ENCODE measurements around the gene OR1J2. TPM values are rescaled to one million over a fixed set of nuclear protein-coding genes. Genes with fewer than 3 reads are reported as not detected.
"Not testable (repeated sequence)": the region's sequence is repeated elsewhere in the genome, so short reads cannot be mapped to it uniquely, and the experiment has no call there.

Gene OR1J2
- total RNA-seq, 1 experiment from 2014 or later = not detected

- Histone ChIP-seq H3K4me3 (ENCODE audit: low read length) (no peak within 1 kb of the TSS), H3K4me2 (ENCODE audit: low read depth, low read length, poor library complexity, severe bottlenecking) (no peak within 1 kb of the TSS), H3K9me3 (ENCODE audit: low read length) (no peaks in the 10 kb centered on the region), H3K4me1 (ENCODE audit: low read length) (no peaks in the 10 kb centered on the region), H3K79me2 (ENCODE audit: low read length) (no peaks in the 10 kb centered on the region), H3K9ac (ENCODE audit: low read length) (no peak within 1 kb of the TSS), H3K36me3 (ENCODE audit: insufficient read depth, low read length) (no peaks in the 10 kb centered on the region), H3K27ac (ENCODE audit: low read length) (no peak within 1 kb of the TSS), H3K9me2 (replicated peaks; ENCODE audit: insufficient read depth, low read length) (no peaks in the 10 kb centered on the region), H2AFZ (ENCODE audit: low read length) (no peak within 1 kb of the TSS), H3K27me3 (ENCODE audit: low read length) (no peaks in the 10 kb centered on the region), H4K20me1 (ENCODE audit: insufficient read depth, low read depth, low read length) (no peaks in the 10 kb centered on the region)
- no peak for DNase-seq
Observed at GRCh38 chr9:122527193-122527592, 16.6 kb downstream of the OR1J2 start, which contains the start of gene OR1N1. Gene OR1N1 (minus strand): TSS chr9:122527293. CDS start chr9:122527293, 0 bp downstream.

- not testable (repeated sequence) for H3K4me3 ChIP-seq (ENCODE audit: low read length); H2AFZ ChIP-seq (ENCODE audit: low read length); H4K20me1 ChIP-seq (ENCODE audit: insufficient read depth, low read depth, low read length); H3K4me1 ChIP-seq (ENCODE audit: low read length); H3K4me2 ChIP-seq (ENCODE audit: low read depth, low read length, poor library complexity, severe bottlenecking); DNase-seq; H3K9me3 ChIP-seq (ENCODE audit: low read length); H3K79me2 ChIP-seq (ENCODE audit: low read length); H3K27ac ChIP-seq (ENCODE audit: low read length); H3K27me3 ChIP-seq (ENCODE audit: low read length); H3K36me3 ChIP-seq (ENCODE audit: insufficient read depth, low read length); H3K9me2 ChIP-seq (replicated peaks; ENCODE audit: insufficient read depth, low read length); H3K9ac ChIP-seq (ENCODE audit: low read length)
Observed at GRCh38 chr9:122531157-122531556, 20.6 kb downstream of the OR1J2 start.

GRCh38 chr9:122536134-122536533 is 25.5 kb downstream of the OR1J2 start:
- no peaks in the 10 kb centered on the region for H3K27me3 ChIP-seq (ENCODE audit: low read length)
- no peaks in the 10 kb centered on the region for H3K79me2 ChIP-seq (ENCODE audit: low read length)
- H3K36me3 ChIP-seq (ENCODE audit: insufficient read depth, low read length) = no peaks in the 10 kb centered on the region
- no peak overlapping the region for H3K4me2 ChIP-seq (ENCODE audit: low read depth, low read length, poor library complexity, severe bottlenecking)
- no peaks in the 10 kb centered on the region for H4K20me1 ChIP-seq (ENCODE audit: insufficient read depth, low read depth, low read length)
- H3K4me1 ChIP-seq (ENCODE audit: low read length) = no peaks in the 10 kb centered on the region
- H3K9me3 ChIP-seq (ENCODE audit: low read length) = no peaks in the 10 kb centered on the region
- no peak overlapping the region for H3K9ac ChIP-seq (ENCODE audit: low read length)
- no peak for DNase-seq
- no peaks in the 10 kb centered on the region for H3K9me2 ChIP-seq (replicated peaks; ENCODE audit: insufficient read depth, low read length)
- H3K27ac ChIP-seq (ENCODE audit: low read length) = no peak overlapping the region
- H2AFZ ChIP-seq (ENCODE audit: low read length) = no peak overlapping the region
- H3K4me3 ChIP-seq (ENCODE audit: low read length) = no peak overlapping the region

GRCh38 chr9:122537066-122537465 is 26.5 kb downstream of the OR1J2 start:
- H4K20me1 ChIP-seq (ENCODE audit: insufficient read depth, low read depth, low read length); H3K36me3 ChIP-seq (ENCODE audit: insufficient read depth, low read length); H3K79me2 ChIP-seq (ENCODE audit: low read length); H2AFZ ChIP-seq (ENCODE audit: low read length); H3K9me3 ChIP-seq (ENCODE audit: low read length); H3K9ac ChIP-seq (ENCODE audit: low read length); H3K4me3 ChIP-seq (ENCODE audit: low read length); H3K4me2 ChIP-seq (ENCODE audit: low read depth, low read length, poor library complexity, severe bottlenecking); H3K4me1 ChIP-seq (ENCODE audit: low read length); H3K27me3 ChIP-seq (ENCODE audit: low read length); H3K9me2 ChIP-seq (replicated peaks; ENCODE audit: insufficient read depth, low read length); H3K27ac ChIP-seq (ENCODE audit: low read length); DNase-seq: not testable (repeated sequence)

GRCh38 chr9:122538757-122539156 is 28.2 kb downstream of the OR1J2 start:
- no peaks in the 10 kb centered on the region for H3K9me3 ChIP-seq (ENCODE audit: low read length)
- H3K4me1 ChIP-seq (ENCODE audit: low read length) = no peaks in the 10 kb centered on the region
- no peaks in the 10 kb centered on the region for H4K20me1 ChIP-seq (ENCODE audit: insufficient read depth, low read depth, low read length)
- no peaks in the 10 kb centered on the region for H3K36me3 ChIP-seq (ENCODE audit: insufficient read depth, low read length)
- H3K79me2 ChIP-seq (ENCODE audit: low read length) = no peaks in the 10 kb centered on the region
- no peak overlapping the region for H2AFZ ChIP-seq (ENCODE audit: low read length)
- H3K27me3 ChIP-seq (ENCODE audit: low read length) = no peaks in the 10 kb centered on the region
- no peaks in the 10 kb centered on the region for H3K9me2 ChIP-seq (replicated peaks; ENCODE audit: insufficient read depth, low read length)
- no peak overlapping the region for H3K4me3 ChIP-seq (ENCODE audit: low read length)
- H3K9ac ChIP-seq (ENCODE audit: low read length) = no peak overlapping the region
- no peak overlapping the region for H3K27ac ChIP-seq (ENCODE audit: low read length)
- H3K4me2 ChIP-seq (ENCODE audit: low read depth, low read length, poor library complexity, severe bottlenecking) = no peak overlapping the region
- no peak for DNase-seq

- no peak overlapping the region for H3K4me2 ChIP-seq (ENCODE audit: low read depth, low read length, poor library complexity, severe bottlenecking)
Observed at GRCh38 chr9:122546196-122546595, 35.6 kb downstream of the OR1J2 start.

GRCh38 chr9:122551371-122551770 is 40.8 kb downstream of the OR1J2 start:
- Histone ChIP-seq H3K9ac (ENCODE audit: low read length) (no peak overlapping the region), H3K36me3 (ENCODE audit: insufficient read depth, low read length) (no peaks in the 10 kb centered on the region), H3K9me3 (ENCODE audit: low read length) (no peaks in the 10 kb centered on the region), H3K4me3 (ENCODE audit: low read length) (no peak overlapping the region), H3K27me3 (ENCODE audit: low read length) (no peaks in the 10 kb centered on the region; the same call in 1 of the 2 replicates), H4K20me1 (ENCODE audit: insufficient read depth, low read depth, low read length) (no peaks in the 10 kb centered on the region), H3K27ac (ENCODE audit: low read length) (no peak overlapping the region), H3K79me2 (ENCODE audit: low read length) (no peaks in the 10 kb centered on the region), H3K4me1 (ENCODE audit: low read length) (no peaks in the 10 kb centered on the region), H3K4me2 (ENCODE audit: low read depth, low read length, poor library complexity, severe bottlenecking) (no peak overlapping the region), H2AFZ (ENCODE audit: low read length) (no peak overlapping the region), H3K9me2 (replicated peaks; ENCODE audit: insufficient read depth, low read length) (no peaks in the 10 kb centered on the region)
- DNase-seq = no peak

More at GRCh38 chr9:122546196-122546595, 35.6 kb downstream of the OR1J2 start:
- Histone ChIP-seq H3K4me1 (ENCODE audit: low read length) (no peaks in the 10 kb centered on the region), H3K79me2 (ENCODE audit: low read length) (no peaks in the 10 kb centered on the region), H3K27me3 (ENCODE audit: low read length) (no peaks in the 10 kb centered on the region), H3K4me3 (ENCODE audit: low read length) (no peak overlapping the region), H3K9me2 (replicated peaks; ENCODE audit: insufficient read depth, low read length) (no peaks in the 10 kb centered on the region), H3K9ac (ENCODE audit: low read length) (no peak overlapping the region), H3K36me3 (ENCODE audit: insufficient read depth, low read length) (no peaks in the 10 kb centered on the region), H4K20me1 (ENCODE audit: insufficient read depth, low read depth, low read length) (no peaks in the 10 kb centered on the region), H2AFZ (ENCODE audit: low read length) (no peak overlapping the region), H3K9me3 (ENCODE audit: low read length) (no peaks in the 10 kb centered on the region), H3K27ac (ENCODE audit: low read length) (no peak overlapping the region)
- DNase-seq = no peak

- Histone ChIP-seq H3K36me3 (ENCODE audit: insufficient read depth, low read length) (no peaks in the 10 kb centered on the region), H3K9me2 (replicated peaks; ENCODE audit: insufficient read depth, low read length) (no peaks in the 10 kb centered on the region), H3K27me3 (ENCODE audit: low read length) (no peaks in the 10 kb centered on the region; the same call in 1 of the 2 replicates), H3K27ac (ENCODE audit: low read length) (no peak within 1 kb of the TSS), H3K9me3 (ENCODE audit: low read length) (no peaks in the 10 kb centered on the region), H3K4me3 (ENCODE audit: low read length) (no peak within 1 kb of the TSS), H3K4me2 (ENCODE audit: low read depth, low read length, poor library complexity, severe bottlenecking) (no peak within 1 kb of the TSS), H2AFZ (ENCODE audit: low read length) (no peak within 1 kb of the TSS), H3K79me2 (ENCODE audit: low read length) (no peaks in the 10 kb centered on the region), H4K20me1 (ENCODE audit: insufficient read depth, low read depth, low read length) (no peaks in the 10 kb centered on the region), H3K9ac (ENCODE audit: low read length) (no peak within 1 kb of the TSS), H3K4me1 (ENCODE audit: low read length) (no peaks in the 10 kb centered on the region)
- DNase-seq = no peak
Observed at GRCh38 chr9:122552812-122553211, 42.2 kb downstream of the OR1J2 start, which contains the start of gene OR1N2. Gene OR1N2 (plus strand): TSS chr9:122553112. CDS start chr9:122553212, 100 bp downstream.

All from Karpas-422 (cell line).